ENCODE results near the gene ERC2.

ERC2 gene

DNA sequence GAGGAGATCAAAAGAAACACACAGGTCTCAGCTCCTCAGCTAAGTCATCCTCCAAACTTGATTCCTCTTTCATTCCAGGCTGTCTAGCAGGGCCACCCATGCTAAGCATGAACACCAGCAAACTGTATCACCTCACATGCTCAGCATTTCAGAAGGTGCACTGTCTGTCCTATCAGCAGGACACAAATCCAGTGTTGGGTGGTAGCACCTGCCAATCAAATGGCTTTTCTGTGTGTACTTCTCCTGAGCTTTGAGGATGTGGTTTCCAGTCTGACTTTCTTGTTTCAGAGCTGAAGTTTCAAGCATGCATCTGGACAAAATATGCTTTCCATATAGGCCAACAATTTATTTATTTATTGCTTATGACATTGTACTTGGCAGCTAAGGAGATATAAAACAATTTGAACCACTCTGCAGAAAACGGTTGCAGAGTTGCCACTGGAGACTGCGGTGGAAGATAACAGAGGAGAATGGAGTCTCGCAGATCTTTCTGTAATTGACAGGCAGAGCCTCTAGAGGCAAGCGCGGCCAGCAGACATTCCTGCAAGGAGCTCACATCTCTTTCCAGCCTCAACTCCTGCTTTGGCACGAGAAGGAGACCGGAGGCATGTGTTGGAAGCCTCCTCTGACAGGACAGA, 814.0 kb downstream of the ERC2 start:
- DNase-seq = no peak

DNA sequence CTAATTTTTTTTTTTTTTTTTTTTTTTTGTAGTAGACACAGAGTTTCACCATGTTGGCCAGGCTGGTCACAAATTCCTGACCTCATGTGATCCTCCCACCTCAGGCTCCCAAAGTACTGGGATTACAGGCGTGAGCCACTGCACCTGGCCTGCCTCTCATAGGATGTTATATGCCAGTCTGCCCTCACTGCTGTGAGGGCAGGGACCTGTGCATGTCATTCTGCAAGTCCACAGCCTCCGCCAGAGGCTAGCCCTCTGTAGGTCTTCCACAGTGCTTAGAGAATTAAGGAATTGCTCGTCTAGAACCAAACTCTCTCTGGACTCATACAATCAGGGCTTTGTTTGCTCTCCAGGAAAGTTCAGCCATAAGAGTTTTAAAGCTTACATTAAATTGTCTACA, 817.3 kb downstream of the ERC2 start:
- DNase-seq = no peak

DNA sequence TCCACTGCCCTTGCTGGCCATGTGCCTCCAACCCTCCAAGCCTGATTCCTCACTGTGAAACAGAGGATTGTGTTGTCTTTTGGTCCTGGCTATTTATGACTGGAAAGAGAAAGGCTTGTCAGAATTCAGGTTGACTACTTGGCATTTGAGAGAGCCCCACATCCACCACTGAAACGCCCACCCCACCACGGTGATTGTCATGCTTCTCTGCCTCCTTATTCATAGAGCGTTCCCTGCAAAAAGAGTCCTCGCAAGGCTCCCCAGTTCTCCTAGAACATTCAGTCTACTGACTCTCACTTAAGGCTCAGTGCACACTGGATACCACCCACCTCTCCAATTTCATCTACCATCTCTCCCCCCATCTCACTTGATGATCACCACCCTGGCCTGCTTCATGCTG, 818.3 kb downstream of the ERC2 start:
- DNase-seq = no peak

DNA sequence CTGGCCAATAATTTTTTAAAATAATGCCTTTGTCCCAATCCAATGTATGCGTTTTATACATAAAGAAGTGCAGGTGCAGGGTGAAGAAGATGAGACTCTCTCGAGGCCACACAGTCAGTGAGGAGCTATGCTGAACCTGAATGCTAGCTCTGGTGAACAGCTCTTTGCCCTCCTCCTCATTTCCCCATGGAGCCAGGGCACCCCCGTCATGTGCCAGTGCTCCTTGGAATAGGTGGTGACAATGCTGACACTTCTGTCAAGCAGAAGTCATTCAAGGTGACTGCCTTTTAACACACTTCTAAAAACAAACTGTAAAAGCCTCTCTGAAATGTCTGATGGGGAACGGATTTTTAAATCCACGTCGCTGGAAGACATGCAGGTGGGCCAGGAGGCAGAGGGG, 818.7 kb downstream of the ERC2 start:
- DNase-seq = no peak

DNA sequence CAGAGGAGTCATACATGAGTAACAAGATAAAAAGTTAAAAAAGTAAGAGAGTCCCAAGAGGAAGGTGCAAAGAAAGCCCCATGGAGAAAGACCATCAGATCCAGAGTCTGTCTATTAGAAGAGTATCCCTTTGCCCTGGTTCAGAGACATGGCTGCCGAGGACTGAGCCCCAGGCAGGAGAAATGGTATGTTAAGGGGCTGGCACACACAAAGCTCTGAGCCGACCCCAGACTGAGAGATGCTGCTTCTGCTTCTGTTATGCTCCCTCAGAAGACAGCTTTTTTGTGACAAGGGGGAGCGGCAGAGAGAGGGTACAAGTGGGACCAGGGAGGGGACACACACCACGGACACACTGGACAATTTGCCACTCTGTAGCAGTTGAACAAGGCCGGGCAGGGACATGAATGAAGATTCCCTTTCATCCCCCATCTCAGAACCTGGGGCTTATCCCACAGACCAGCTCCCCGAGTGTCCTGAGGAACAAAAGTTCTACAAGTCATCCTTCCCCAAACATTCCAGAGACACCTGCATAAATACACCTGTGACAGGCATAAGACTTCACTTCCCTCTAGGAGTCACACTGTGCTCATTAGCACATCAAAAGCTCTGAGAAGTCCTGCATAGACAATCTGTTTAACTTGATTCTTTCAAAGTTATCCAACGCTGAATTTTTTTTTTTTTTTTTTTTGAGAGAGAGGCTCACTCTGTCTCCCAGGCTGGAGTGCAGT, 819.5 kb downstream of the ERC2 start:
- DNase-seq = no peak

DNA sequence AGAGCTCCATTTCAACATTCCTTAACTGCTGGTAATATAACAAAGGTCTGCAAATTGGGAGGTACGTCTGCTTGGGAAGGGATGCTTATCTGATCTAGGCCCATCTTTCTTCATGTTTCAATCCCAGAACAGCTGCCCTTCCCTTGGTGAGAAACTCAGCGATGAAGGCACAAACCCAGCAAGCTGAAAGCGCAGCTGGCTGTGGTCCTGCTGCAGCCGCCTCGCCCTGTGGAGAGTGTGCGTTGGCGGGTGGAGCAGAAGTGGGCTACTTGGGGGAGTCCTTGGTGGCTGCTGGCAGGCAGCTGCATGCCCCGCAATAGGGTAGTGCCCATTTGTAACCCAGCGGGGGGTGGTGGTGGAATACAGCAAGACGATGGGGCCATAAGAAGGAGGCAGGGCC, 820.6 kb downstream of the ERC2 start:
- DNase-seq = no peak

DNA sequence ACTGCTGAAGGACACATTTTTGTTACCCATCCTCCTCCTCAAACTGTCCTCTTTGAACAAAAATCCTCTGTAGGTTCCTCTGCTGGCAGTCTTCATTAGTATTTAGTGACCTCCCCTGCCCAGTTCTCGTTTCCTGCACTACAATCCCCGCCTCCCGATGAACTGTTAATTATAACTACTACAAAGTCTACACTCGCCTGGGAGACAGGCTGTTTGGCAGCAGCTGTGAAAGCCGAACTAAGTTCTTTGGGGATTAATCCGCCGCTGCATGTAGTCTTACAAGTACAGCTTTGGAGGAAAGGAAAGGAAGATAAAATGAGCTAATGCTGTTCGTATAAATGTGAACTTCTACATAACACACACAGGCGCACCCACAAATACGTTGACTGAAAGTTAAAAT, 821.2 kb downstream of the ERC2 start:
- no peak for DNase-seq

DNA sequence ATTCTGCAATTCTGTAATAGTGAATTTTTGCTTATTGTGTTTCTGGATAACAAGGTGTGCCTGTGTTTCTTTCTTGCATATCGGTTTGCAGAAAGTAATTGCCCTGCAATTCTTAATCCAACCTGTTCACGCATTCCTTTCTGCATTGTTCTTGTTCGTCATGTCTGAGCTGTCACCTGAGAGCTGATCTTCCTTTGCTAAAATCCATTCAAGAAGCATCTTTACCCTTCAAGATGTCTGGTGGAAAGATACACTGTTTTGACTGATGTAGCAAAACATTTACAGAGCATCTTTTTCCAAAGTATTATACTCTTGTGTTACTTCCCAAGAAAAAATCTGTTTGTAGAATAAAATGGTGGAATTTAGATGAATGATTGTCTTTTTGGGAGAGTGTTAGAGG, 822.1 kb downstream of the ERC2 start:
- DNase-seq = no peak

DNA sequence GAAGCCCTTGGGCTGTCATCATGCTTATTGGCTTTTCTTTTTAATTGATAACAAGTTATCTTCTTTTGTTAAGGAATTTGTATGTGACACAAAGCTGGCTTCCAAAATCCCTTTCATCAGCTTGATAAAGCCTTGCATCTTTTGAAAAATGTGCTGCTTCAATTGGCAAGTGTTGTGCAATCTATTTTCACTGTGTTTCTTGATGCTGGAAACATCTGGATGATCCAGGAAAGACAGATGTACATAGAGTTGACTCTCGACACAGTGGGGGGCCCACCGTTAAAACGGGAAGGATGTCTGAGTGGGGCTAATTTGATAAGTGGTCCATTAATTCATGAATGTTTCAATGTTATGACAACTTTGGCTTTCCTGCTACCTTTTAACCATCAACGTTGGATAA, 822.8 kb downstream of the ERC2 start:
- DNase-seq = no peak

DNA sequence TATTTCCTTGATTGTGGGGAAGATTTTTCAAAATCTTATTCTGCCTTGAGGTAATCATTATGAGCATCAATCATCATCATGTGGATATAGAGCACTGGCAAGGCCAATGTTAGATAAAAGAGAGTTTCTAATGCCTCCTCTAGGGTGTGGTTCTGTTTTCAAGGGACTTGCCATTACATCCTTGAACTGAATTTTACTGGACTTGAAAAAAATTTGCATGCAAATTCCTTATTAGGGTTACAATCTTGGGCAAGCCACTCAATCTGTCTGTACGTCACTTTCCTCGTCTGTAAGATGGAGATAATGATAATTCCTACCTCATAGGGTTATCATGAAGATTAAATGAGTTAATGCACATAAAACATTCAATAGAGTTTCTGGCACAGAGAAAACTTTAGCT, 825.0 kb downstream of the ERC2 start:
- no peak for DNase-seq

DNA sequence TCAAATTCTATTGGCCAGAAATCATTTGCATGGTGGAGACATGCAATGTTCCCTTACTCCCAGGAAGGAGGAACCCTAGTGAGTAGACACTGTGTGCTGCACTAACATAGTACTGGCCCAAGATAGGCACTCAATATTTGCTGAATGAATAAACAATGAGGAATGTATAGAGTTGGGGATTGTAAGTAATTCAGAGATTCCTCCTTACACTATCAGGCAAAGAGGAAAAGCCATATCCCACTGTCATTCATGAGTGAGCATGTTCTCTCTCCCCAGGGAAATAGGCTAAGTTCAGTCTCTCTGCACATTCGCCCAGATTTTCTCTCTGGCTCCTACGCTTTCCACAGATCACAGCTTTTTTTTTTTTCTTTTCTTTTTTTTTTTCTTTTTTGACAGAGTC, 826.3 kb downstream of the ERC2 start:
- no peak for DNase-seq

DNA sequence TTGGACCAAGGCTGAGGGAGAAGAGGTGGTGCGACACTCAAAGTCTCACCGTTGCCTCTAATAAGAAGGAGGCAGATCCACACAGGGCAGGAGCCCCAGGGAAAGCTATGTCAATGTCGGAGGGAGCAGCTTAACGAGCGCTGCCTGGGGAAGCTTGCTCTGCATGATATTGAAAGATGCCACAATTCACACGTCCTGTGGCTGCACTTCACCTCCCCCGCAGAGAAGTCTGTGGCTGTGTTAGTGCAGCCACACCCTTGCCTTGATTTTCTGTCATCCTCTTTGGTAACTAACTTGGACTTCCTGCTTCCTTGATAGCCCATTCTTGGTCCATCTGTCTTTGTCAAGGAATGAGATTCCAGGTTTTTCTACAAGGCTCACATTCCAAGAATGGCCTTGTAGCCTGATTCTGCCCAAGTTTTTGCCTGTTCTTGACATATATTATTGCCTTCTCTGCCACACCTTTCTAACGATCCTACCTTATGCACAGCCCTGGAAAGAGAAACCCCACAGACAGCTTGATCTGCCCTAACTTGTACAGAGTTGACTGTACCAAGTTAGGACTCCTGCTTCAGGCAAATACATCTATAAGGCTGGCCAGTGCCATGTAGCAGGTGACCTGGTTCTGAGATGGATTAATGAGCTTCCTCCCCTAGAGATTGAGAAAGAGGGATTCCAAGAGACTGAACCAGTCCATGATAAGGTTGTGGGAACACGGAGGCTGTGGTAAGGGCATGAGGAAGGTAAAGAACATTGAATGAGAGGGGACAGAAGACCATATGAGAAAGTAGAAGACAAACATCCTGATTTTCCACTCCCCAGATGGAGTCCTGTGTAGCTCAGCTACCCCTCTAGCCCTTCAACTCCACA, 828.1 kb downstream of the ERC2 start:
- DNase-seq = no peak

DNA sequence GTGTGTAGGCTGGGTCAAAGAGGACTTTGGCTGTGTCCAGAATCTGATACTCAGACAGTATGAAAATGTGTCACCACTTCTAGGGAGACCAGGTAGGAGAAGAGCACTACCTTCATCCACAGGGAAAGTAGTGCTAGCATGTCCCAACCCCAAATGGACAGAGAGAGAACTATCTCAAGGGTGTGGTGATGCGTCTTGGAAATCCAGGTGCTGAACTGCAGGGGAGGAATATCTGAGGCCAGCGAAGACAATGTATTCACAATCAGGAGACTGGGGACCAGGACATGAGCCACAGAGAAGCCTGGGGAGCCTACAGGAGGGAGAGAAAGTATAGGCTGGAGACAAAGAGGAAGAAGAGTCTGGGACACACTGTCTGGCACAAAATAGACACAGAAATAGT, 829.1 kb downstream of the ERC2 start:
- DNase-seq = no peak

DNA sequence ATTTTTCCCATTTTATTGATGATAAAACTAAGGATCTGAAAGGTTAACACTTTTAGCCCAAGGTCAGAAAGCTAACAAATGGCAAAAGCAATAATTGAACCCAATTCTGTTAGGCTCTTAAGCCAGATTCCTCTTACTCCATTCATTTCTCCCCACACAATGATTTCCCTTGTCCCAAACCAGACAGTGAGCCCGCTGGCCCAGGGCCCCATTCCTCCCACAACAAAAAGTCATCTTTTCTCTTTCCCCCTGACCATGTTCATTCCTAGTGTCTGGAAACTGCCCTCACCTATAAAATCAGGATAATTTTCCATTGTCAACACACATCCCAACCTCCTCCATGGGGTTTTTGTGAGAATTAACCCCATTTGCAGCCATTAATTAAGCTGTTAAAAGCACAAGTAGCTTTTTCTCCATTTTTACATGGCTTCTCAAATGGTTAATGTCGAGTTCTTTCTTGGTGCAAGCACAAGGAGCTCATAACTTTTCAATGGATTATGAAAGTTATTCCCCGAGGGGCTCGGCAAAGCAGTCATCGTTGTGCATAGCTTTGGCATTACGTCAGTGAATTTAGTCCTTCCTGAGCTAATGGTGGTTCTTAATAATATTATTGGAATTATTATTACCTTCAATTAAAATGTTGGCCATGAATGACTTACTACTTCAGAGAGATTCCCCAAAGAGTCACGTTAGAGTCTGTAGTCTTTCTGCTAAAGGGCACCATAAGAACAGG, 830.2 kb downstream of the ERC2 start:
- DNase-seq = no peak

DNA sequence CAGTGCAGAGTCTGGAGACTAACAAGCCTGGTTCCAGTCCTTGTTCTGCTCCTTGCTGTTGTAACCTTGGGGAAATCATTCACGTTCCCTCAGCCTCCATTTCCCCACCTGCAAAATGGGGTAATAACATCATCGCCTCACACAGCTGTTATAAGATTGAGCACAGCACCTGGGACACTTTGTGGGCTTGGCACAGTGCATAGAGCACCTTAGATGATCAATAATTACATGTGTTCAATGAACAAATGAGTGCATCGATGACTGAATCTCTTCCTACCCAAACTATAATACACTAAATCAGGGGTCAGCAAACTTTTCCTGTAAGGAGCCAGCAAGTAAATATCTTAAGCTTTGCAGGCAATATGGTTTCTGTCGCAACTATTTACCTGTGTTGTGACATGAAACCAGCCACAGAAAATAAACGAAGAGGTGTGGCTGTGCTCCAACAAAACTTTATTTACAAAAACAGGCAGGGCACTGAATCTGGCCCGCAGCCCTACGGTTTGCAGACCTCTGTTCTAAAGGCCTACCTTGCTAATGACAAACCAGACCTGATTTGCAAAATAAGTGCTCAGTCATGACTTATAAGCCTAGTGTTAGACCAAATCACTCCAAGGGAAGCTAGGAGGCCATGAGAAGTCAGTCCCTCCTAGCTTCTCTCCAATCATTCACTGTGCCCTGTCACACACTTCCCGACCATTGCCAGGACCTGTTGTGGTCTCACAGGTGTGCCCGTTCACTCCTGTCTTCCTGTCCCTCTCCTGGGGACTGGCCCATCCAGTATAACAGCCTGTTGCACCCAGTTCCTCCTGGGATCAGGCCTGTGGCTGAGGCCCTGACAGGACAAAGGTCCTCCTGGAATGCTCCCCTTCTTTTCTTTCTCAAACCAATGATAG, 831.7 kb downstream of the ERC2 start:
- no peak for DNase-seq

DNA sequence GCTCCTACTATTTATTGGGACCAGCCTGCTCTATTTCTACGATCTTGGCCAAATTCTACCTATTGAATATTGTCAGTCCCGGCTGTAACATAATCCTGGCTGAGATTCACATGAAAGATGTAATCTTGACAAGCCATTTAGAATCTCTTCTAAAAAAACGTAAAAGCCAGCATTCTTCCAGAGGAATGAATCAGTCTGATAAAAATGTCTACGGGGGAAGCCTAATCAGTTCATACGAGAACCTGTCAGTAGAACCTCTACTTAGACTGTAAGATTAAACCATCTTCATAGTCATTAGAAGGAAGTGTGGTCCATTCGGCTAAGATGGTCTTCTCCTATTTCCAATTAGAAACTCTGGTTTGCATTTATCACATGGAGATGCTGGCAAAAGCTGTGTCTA, 833.9 kb downstream of the ERC2 start:
- no peak for DNase-seq

DNA sequence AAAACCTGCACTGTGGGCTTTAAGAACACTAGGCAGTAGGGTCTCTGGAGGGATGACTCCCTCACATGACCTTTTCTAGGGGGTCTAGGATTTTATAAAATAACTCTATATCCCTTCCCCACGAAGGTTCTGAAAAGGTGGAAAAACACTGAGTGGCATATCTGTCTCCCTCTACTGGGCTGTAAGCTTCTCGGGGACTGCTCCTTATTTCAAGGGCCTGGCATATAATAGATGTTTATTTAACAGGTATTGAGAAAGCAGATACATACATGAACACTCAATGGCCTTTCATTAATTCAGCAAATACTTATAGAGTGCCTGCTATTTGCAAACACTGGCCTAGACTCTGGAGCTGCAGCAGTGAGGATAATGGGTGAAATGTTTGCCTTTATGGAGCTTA, 834.9 kb downstream of the ERC2 start:
- no peak for DNase-seq

DNA sequence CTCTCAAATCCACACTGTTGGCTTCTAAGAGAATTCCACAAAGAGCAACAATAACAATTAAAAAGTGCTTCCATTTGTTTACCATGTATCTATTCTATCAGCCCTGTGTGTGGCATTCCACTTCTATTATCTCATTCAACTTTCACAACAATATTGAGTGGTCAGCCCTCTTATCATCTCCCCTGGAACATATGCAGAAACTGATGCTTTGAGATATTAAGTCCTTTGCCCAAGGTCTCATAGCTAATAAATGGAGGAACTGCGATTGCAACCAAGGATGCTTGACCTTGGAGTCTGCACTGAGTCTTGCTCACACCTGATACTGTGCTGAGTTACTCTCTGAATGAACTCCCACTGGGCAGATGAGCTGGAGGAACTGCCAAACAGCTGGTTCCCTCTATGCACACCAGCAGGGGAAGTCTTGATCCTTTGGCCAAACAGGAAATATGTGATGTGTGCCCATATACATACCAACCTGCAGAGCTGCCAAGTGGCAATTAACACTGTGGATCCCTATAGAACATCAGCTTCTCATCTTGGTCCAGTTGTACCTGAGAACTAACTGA, 836.4 kb downstream of the ERC2 start:
- DNase-seq = no peak

DNA sequence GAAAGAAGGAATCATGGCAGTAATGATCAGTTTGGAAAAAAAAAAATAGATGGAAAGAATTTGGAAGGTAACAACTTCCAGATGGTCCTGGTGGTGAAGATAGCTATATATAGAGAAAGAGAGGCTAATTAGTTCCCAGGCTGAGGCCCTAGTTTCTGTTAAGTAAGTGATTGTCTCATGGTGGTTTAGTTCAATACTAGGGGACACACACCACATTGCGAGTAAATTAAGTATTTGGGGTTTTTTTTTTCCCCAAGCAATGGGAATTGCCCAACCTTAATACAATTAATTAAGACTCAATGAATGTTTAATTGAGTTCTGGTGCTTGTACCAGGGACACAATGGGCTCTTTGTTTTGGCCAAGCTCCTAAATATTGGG, 837.4 kb downstream of the ERC2 start:
- DNase-seq = no peak

DNA sequence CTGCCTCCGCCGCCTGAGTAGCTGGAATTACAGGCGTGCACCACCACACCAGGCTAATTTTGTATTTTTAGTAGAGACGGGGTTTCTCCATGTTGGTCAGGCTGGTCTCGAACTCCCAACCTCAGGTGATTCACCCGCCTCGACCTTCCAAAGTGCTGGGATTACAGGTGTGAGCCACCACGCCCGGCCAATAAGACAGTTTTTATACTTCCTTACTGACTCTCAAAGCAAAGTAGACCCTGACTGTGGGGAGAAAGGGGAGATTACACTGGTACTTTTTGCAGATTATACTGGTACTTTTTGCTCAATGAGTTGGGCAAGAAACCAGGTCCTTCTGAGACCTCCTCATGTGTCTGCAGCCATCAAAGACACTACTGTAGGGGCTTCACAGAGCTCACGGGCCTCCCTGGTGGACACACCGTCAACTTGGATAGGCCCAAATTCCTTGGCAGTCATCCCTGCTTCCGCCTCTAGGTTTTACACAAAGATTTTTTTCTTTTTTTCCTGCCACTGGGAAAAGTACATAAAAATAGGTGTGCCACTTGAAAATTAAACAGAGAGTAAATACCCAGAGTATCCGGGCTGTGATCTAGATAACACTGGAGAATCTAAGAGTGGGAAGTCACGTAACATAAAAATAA, 837.9 kb downstream of the ERC2 start:
- no peak for DNase-seq

DNA sequence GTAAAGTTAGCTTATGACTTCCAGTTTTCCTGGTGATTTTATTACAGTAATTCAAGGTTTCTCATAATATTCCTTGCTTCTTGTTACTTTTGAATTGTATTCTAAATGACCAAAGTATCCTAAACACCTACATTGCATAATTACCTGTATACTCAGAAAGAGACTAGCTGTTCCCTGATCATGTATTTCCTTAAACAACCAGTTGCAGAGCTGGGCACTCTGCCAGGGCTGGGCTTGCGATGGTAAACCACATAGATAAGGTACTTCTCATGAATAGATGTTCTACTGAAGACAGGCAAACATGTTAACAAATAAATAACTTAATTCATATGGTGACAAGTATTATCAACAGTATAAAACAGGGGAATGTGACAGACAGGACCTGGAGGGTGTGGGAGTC, 838.8 kb downstream of the ERC2 start:
- DNase-seq = peak; percentile 35

DNA sequence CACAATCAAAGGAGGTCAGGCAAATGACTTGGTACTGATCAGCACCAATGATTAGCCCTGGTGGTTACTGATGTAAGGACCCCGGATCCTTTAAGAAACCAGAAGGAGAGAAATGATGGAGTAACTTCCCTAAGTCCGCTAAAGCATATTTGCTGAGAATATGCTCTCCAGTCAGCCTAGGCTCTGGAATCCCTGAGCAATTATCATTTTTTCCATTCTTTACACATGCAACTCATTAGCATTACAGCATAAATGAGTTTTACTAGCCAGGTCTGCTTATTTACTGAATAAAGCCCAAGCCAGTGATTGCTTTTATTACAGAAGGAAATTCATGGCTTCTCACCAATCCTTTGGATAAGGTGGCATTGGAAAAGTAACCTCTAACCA, 842.0 kb downstream of the ERC2 start:
- DNase-seq = no peak

Data from DMS153 (cell line).